ENCODE results near the gene TARBP1.
A peak's percentile ranks its signal among the peaks of the same experiment; 100 is the strongest.

The TARBP1 gene

GRCh38 chr1:234497589-234497988 lies 18.6 kb upstream of the TARBP1 start:
- Histone ChIP-seq H3K36me3 (ENCODE audit: insufficient read depth, low read length) (no peaks in the 10 kb centered on the region), H3K9ac (ENCODE audit: low read depth, low read length) (no peak overlapping the region), H3K4me1 (ENCODE audit: insufficient read depth, low read length) (peaks cover 14% of the 10 kb centered on the region), H3K9me3 (ENCODE audit: control insufficient read depth, insufficient read depth, low read length) (no peaks in the 10 kb centered on the region)

GRCh38 chr1:234495231-234495990 lies 16.4 kb upstream of the TARBP1 start:
- Histone ChIP-seq H3K9ac (ENCODE audit: low read depth, low read length) (no peak overlapping the region), H3K36me3 (ENCODE audit: insufficient read depth, low read length) (no peaks in the 10 kb centered on the region), H3K4me1 (ENCODE audit: insufficient read depth, low read length) (peaks cover 14% of the 10 kb centered on the region), H3K9me3 (ENCODE audit: control insufficient read depth, insufficient read depth, low read length) (no peaks in the 10 kb centered on the region)

GRCh38 chr1:234494049-234494448 lies 15.1 kb upstream of the TARBP1 start:
- H3K9me3 ChIP-seq (ENCODE audit: control insufficient read depth, insufficient read depth, low read length): no peaks in the 10 kb centered on the region
- H3K9ac ChIP-seq (ENCODE audit: low read depth, low read length): no peak overlapping the region
- H3K4me1 ChIP-seq (ENCODE audit: insufficient read depth, low read length): peaks cover 8% of the 10 kb centered on the region
- H3K36me3 ChIP-seq (ENCODE audit: insufficient read depth, low read length): no peaks in the 10 kb centered on the region

- H3K9ac ChIP-seq (ENCODE audit: low read depth, low read length): no peak overlapping the region
- peaks cover 8% of the 10 kb centered on the region for H3K4me1 ChIP-seq (ENCODE audit: insufficient read depth, low read length)
- H3K9me3 ChIP-seq (ENCODE audit: control insufficient read depth, insufficient read depth, low read length): no peaks in the 10 kb centered on the region
- no peaks in the 10 kb centered on the region for H3K36me3 ChIP-seq (ENCODE audit: insufficient read depth, low read length)
Observed at GRCh38 chr1:234490793-234491479, 12.0 kb upstream of the TARBP1 start.

GRCh38 chr1:234489698-234490077 lies 10.7 kb upstream of the TARBP1 start:
- Histone ChIP-seq H3K9ac (ENCODE audit: low read depth, low read length) (no peak overlapping the region), H3K9me3 (ENCODE audit: control insufficient read depth, insufficient read depth, low read length) (no peaks in the 10 kb centered on the region), H3K4me1 (ENCODE audit: insufficient read depth, low read length) (no peaks in the 10 kb centered on the region), H3K36me3 (ENCODE audit: insufficient read depth, low read length) (no peaks in the 10 kb centered on the region)

GRCh38 chr1:234489007-234489697 lies 10.2 kb upstream of the TARBP1 start:
- Histone ChIP-seq H3K36me3 (ENCODE audit: insufficient read depth, low read length) (no peaks in the 10 kb centered on the region), H3K9ac (ENCODE audit: low read depth, low read length) (no peak overlapping the region), H3K4me1 (ENCODE audit: insufficient read depth, low read length) (no peaks in the 10 kb centered on the region), H3K9me3 (ENCODE audit: control insufficient read depth, insufficient read depth, low read length) (no peaks in the 10 kb centered on the region)

GRCh38 chr1:234488054-234489006 lies 9.4 kb upstream of the TARBP1 start:
- no peaks in the 10 kb centered on the region for H3K4me1 ChIP-seq (ENCODE audit: insufficient read depth, low read length)
- H3K36me3 ChIP-seq (ENCODE audit: insufficient read depth, low read length): no peaks in the 10 kb centered on the region
- no peaks in the 10 kb centered on the region for H3K9me3 ChIP-seq (ENCODE audit: control insufficient read depth, insufficient read depth, low read length)
- H3K9ac ChIP-seq (ENCODE audit: low read depth, low read length): no peak overlapping the region

GRCh38 chr1:234486858-234487840 lies 8.2 kb upstream of the TARBP1 start:
- Histone ChIP-seq H3K9ac (ENCODE audit: low read depth, low read length) (no peak overlapping the region), H3K9me3 (ENCODE audit: control insufficient read depth, insufficient read depth, low read length) (no peaks in the 10 kb centered on the region), H3K4me1 (ENCODE audit: insufficient read depth, low read length) (no peaks in the 10 kb centered on the region), H3K36me3 (ENCODE audit: insufficient read depth, low read length) (no peaks in the 10 kb centered on the region)

GRCh38 chr1:234484991-234485739 lies 6.2 kb upstream of the TARBP1 start:
- Histone ChIP-seq H3K9me3 (ENCODE audit: control insufficient read depth, insufficient read depth, low read length) (no peaks in the 10 kb centered on the region), H3K36me3 (ENCODE audit: insufficient read depth, low read length) (no peaks in the 10 kb centered on the region), H3K9ac (ENCODE audit: low read depth, low read length) (no peak overlapping the region), H3K4me1 (ENCODE audit: insufficient read depth, low read length) (no peaks in the 10 kb centered on the region)

GRCh38 chr1:234484218-234484617 lies 5.2 kb upstream of the TARBP1 start:
- Histone ChIP-seq H3K36me3 (ENCODE audit: insufficient read depth, low read length) (no peaks in the 10 kb centered on the region), H3K9ac (ENCODE audit: low read depth, low read length) (no peak overlapping the region), H3K9me3 (ENCODE audit: control insufficient read depth, insufficient read depth, low read length) (no peaks in the 10 kb centered on the region), H3K4me1 (ENCODE audit: insufficient read depth, low read length) (no peaks in the 10 kb centered on the region)

GRCh38 chr1:234481771-234482170 lies 2.8 kb upstream of the TARBP1 start:
- H3K9me3 ChIP-seq (ENCODE audit: control insufficient read depth, insufficient read depth, low read length): no peaks in the 10 kb centered on the region
- no peak overlapping the region for H3K9ac ChIP-seq (ENCODE audit: low read depth, low read length)
- H3K4me1 ChIP-seq (ENCODE audit: insufficient read depth, low read length): no peaks in the 10 kb centered on the region
- H3K36me3 ChIP-seq (ENCODE audit: insufficient read depth, low read length): no peaks in the 10 kb centered on the region

GRCh38 chr1:234479866-234480265 lies 887 bp upstream of the TARBP1 start:
- Histone ChIP-seq H3K4me1 (ENCODE audit: insufficient read depth, low read length) (peaks cover 10% of the 10 kb centered on the region), H3K9me3 (ENCODE audit: control insufficient read depth, insufficient read depth, low read length) (no peaks in the 10 kb centered on the region), H3K36me3 (ENCODE audit: insufficient read depth, low read length) (no peaks in the 10 kb centered on the region), H3K9ac (ENCODE audit: low read depth, low read length) (no peak overlapping the region)

GRCh38 chr1:234479310-234479559 lies 256 bp upstream of the TARBP1 start:
- no peaks in the 10 kb centered on the region for H3K9me3 ChIP-seq (ENCODE audit: control insufficient read depth, insufficient read depth, low read length)
- peaks cover 10% of the 10 kb centered on the region for H3K4me1 ChIP-seq (ENCODE audit: insufficient read depth, low read length)
- peak overlapping the region; percentile 89; the same call in 1 of the 2 replicates for H3K9ac ChIP-seq (ENCODE audit: low read depth, low read length)
- no peaks in the 10 kb centered on the region for H3K36me3 ChIP-seq (ENCODE audit: insufficient read depth, low read length)

Data from ES-I3 (cell line).